ENCODE data around the gene ABO.
"Not testable (repeated sequence)": the region's sequence is repeated elsewhere in the genome, so short reads cannot be mapped to it uniquely, and the experiment has no call there.

The ABO gene

DNA sequence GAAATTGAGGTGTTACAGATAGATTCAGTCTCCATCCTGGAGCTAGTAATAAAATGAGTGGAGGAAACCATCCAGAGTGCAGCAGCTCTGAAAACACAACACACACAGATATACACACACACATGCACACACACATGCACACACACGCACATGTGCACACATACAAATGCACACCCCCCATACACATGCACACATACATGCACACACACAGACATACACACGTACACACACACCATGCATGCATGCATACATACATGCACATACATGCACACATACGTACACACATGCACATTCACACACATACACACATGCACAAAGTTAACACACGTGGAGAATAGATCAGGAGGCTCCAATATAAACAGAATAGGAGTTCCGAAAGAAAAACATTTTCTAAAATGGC lies 44.9 kb downstream of the ABO start:
- H3K27me3 ChIP-seq, result no peaks in the 10 kb centered on the region
- DNase-seq, result no peak
- H3K9me3 ChIP-seq, result no peaks in the 10 kb centered on the region
- no peaks in the 10 kb centered on the region for H3K36me3 ChIP-seq
- H3K4me3 ChIP-seq (ENCODE audit: low read depth, low read length), result no peak overlapping the region
- TF ChIP-seq, protein P1, sequence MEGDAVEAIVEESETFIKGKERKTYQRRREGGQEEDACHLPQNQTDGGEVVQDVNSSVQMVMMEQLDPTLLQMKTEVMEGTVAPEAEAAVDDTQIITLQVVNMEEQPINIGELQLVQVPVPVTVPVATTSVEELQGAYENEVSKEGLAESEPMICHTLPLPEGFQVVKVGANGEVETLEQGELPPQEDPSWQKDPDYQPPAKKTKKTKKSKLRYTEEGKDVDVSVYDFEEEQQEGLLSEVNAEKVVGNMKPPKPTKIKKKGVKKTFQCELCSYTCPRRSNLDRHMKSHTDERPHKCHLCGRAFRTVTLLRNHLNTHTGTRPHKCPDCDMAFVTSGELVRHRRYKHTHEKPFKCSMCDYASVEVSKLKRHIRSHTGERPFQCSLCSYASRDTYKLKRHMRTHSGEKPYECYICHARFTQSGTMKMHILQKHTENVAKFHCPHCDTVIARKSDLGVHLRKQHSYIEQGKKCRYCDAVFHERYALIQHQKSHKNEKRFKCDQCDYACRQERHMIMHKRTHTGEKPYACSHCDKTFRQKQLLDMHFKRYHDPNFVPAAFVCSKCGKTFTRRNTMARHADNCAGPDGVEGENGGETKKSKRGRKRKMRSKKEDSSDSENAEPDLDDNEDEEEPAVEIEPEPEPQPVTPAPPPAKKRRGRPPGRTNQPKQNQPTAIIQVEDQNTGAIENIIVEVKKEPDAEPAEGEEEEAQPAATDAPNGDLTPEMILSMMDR (IDR thresholded peaks at IDR 0.05; ENCODE audit: low read depth, low read length), result no peak
- H3K4me1 ChIP-seq, result peaks cover 6% of the 10 kb centered on the region

DNA sequence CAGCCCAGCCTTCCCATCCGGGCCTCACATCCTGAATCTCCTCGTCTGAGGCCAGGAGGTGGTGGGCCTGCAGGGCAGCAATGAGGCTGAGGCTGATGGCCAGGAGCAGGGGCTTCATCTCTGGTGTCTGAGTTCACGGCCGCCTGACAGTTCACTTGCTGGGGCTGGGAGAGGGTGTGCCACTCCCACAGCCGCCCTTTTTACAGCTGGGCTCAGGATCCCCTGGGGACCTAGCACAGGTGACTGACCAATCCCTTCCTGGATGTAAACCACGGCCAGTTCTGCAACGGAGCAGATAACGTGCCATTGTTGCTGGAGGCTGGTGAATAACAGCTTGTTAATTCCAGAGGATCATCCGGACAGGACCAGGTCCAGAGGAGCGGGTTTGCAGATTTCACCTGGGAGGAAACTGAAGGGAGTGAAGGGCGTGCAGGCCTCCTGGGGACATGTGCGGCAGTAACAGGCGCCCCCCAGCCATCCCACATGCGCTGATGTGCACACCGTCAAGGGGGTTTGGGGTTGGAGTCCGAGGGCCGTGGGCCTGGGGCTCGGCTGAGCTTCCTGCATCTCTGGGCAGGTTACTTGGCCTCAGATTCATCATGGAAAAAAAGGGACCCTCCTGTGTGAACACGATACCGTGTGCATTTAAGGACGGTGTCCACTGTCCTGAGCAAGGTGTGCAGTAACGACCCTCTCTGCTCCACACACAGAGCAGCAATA lies 46.4 kb downstream of the ABO start:
- not testable (repeated sequence) for H3K4me3 ChIP-seq (ENCODE audit: low read depth, low read length); H3K27me3 ChIP-seq; DNase-seq

DNA sequence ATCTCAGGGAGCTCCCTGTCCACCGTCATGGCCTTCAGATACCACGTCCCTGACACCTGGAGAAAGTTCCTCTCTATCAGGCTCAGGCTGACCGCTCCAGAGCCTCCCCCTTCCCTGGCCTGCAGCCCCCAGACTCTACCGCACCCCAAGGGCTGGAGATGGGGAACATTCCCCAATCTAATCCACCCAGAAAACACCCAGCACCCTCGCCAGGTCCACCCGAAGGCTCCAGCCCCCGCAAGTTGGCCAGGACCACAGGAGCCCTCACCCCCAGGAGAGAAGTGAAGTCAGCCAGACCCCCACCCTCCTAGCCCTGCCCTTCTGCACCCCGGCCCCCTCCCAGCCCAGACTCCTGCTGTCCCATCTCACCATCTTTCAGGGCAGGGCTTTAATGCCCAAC lies 47.0 kb downstream of the ABO start:
- H3K9me3 ChIP-seq; H3K4me3 ChIP-seq (ENCODE audit: low read depth, low read length); DNase-seq; H3K4me1 ChIP-seq; H3K36me3 ChIP-seq; H3K27me3 ChIP-seq: not testable (repeated sequence)

More for the DNA sequence above, 46.4 kb downstream of the ABO start:
- H3K9me3 ChIP-seq, H3K4me1 ChIP-seq, H3K36me3 ChIP-seq: not testable (repeated sequence)

DNA sequence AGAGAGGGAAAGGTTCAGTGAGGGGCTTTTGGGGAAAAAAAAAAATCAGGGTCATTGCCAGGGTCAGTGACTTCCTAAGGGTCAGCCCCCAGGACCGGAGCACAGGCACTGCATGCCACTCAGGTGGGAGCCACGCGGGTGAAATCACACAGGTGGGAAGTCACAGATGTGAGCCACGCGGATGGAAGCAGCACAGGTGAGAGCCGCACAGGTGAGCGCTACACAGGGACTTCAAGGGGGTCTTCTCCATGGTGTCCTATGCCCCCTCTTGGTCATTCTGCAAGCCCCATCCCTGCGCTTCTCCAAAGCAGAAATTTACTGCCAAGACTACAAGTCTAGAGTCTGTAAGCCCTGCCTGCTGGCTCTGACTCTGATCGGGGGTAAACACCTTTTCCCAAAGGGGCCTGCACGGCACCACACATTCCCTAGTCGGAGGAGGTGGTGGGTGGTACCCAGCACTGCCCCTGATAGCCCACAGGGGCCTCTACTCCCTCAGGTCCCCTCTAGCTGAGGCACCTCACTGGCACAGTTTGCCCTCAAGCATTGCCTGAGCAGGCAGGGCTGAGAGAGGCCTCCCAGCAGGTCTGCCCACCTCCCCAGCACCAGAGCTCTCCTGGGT lies 47.6 kb downstream of the ABO start:
- Histone ChIP-seq H3K27me3 (no peaks in the 10 kb centered on the region), H3K4me1 (peaks cover 6% of the 10 kb centered on the region), H3K4me3 (ENCODE audit: low read depth, low read length) (no peak overlapping the region), H3K9me3 (no peaks in the 10 kb centered on the region), H3K36me3 (no peaks in the 10 kb centered on the region)
- no peak for DNase-seq
- TF ChIP-seq, protein P1 (IDR thresholded peaks at IDR 0.05; ENCODE audit: low read depth, low read length), result no peak

DNA sequence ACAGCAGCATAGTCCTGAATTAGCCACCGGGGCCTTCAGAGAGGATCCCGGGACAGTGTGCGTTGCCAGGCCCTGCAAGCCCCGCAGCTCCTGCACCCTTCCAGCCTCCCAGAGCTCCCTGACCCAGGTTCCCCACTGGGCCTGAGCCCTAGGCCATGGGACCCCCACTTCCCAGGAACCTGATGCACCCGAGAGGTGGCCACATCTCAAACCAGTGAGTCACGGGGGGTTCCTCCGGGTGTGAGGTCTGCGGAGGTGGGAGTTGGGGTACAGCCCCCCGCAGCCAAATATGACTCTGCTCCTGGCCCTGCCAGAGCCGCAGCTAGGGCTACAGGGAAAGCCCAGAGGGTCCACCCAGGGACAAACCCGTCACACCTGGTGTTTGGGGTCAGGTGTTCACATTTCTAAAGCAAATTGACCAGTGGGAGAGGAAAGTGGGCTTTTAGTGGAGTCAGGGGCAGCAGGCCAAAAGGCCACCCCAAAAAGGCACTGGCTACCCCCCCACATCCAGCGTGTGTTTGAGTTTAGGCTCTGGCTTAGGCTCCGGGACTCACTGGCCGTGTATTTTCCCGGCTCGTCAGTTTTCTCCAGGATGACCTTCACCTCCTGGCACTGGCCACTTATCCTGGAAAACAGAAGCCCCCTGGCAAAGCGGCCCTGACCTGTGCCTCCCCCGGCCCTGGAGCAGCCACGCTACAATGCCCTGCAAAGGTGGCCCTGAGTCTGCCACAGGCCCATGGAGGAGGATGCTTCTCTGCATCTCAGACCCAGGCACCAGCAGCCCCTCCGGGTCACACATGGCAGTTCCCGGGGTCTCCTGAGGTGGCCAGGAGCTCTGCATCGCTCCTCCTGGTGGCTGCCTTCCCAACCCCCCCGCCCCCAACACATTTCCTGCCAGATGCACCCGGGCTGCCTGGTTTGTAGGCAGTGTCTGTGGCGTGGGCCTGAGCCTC lies 48.5 kb downstream of the ABO start:
- peaks cover 6% of the 10 kb centered on the region for H3K4me1 ChIP-seq
- H3K9me3 ChIP-seq, result no peaks in the 10 kb centered on the region
- peak; percentile 60 for DNase-seq
- H3K27me3 ChIP-seq, result no peaks in the 10 kb centered on the region
- no peak overlapping the region for H3K4me3 ChIP-seq (ENCODE audit: low read depth, low read length)
- H3K36me3 ChIP-seq, result no peaks in the 10 kb centered on the region
- TF ChIP-seq, protein P1 (IDR thresholded peaks at IDR 0.05; ENCODE audit: low read depth, low read length), result peak; percentile 17; the same call in 1 of the 2 replicates

DNA sequence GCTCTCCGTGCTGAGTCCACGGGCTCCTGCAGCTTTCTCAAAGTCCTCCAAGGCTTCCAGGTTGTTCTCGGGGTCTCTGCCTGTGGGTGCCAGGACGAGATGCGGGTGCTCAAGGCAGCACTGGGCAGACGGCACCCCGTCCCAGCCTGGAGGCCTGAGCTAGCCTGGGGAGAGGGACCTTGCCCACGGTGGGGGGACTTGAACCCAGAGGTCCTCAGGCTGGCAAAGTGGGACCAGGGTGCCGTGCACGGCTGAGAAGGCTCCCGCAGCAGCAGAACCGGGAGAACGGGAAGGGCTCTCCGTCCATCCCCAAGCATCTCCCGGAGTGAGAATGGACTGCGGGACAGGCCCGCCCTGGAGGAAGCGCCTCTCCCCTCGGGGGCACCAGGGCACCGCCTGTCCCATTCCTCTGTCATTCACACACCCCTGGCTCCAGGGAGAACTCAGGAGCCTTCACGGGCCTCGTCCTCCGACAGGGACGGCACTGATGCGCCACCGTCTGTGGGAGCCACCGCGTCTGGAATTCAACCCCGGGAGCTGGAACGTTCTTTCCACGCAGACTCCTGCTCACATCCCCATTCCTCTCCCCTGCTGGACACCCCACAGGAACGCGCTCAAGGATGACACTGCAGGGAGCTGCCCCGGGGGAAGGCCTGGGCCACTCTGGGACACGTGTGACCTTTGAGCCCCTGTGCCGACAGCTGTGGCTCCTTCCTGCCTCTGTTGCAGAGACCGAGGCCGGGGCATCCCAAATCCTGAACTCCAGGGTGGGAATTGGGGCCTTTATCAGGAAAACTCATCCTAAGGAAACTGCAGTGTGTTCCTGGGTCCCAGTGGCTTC lies 49.6 kb downstream of the ABO start:
- no peak overlapping the region for H3K4me3 ChIP-seq (ENCODE audit: low read depth, low read length)
- no peaks in the 10 kb centered on the region for H3K36me3 ChIP-seq
- peaks cover 6% of the 10 kb centered on the region for H3K4me1 ChIP-seq
- no peak for DNase-seq
- no peaks in the 10 kb centered on the region for H3K9me3 ChIP-seq
- H3K27me3 ChIP-seq, result no peaks in the 10 kb centered on the region
- TF ChIP-seq, protein P1 (IDR thresholded peaks at IDR 0.05; ENCODE audit: low read depth, low read length), result no peak
